Upper lobe of left lung (tissue), 4 donors: Measurements from ENCODE around the gene DCAF4.

ENCODE experiments used
- EP300 ChIP-seq, 4 donors: sonication (generic); formaldehyde crosslinking; IDR thresholded peaks; one replicate each; pipeline ENCODE4 v1.5.1; 2017; ENCODE audit warnings: antibody characterized with exemption in 4 of 4, control low read depth in 2 of 4
- POLR2A ChIP-seq, 4 donors: fragments of 450-650 bp; IDR thresholded peaks; one replicate each; pipeline ENCODE4 v1.5.1; 2016 to 2017; ENCODE audit warnings: antibody characterized with exemption in 4 of 4, mild to moderate bottlenecking in 2 of 4
- TF ChIP-seq, protein P1 (sequence below), 6 experiments: fragments of 450-650 bp in 4 of 6; fragments of 200-600 bp in 2 of 6; sonication (generic) in 2 of 6; IDR thresholded peaks; one replicate each; pipeline ENCODE4 v1.5.1; 2016 to 2019; ENCODE audit warnings: antibody characterized with exemption in 6 of 6

DNA sequence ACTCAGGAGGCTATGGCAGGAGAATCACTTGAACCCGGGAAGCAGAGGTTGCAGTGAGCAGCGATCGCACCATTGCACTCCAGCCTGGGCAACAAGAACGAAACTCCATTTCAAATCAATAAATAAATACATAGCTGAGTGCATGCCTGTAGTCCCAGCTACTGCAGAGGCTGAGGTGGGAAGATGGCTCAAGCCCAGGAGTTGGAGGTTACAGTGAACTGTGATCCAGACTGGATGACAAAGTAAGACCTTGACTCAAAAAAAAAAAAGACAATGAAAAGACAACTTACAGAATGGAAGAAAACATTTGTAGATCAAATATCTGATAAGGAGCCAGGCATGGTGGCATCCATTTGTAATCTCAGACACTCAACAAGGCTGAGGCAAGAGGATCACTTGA lies 73.1 kb downstream of the DCAF4 start:
- no peak for TF ChIP-seq POLR2A (IDR thresholded peaks at IDR 0.05)
- TF ChIP-seq, protein P1, sequence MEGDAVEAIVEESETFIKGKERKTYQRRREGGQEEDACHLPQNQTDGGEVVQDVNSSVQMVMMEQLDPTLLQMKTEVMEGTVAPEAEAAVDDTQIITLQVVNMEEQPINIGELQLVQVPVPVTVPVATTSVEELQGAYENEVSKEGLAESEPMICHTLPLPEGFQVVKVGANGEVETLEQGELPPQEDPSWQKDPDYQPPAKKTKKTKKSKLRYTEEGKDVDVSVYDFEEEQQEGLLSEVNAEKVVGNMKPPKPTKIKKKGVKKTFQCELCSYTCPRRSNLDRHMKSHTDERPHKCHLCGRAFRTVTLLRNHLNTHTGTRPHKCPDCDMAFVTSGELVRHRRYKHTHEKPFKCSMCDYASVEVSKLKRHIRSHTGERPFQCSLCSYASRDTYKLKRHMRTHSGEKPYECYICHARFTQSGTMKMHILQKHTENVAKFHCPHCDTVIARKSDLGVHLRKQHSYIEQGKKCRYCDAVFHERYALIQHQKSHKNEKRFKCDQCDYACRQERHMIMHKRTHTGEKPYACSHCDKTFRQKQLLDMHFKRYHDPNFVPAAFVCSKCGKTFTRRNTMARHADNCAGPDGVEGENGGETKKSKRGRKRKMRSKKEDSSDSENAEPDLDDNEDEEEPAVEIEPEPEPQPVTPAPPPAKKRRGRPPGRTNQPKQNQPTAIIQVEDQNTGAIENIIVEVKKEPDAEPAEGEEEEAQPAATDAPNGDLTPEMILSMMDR (IDR thresholded peaks at IDR 0.05), result no peak
- no peak for TF ChIP-seq EP300 (IDR thresholded peaks at IDR 0.05)
